GM12878 (cell line): ENCODE results near the gene TMC4. TPM values are rescaled to one million over a fixed set of nuclear protein-coding genes. Genes with fewer than 3 reads are reported as not detected.

Experiments used
- ATAC-seq: fragments of 200-7000 bp; cut with Tn5 transposase; 3 replicates; pipeline ENCODE4 v1.9.1; 2020; ENCODE audit warnings: mild to moderate bottlenecking, moderate library complexity
- BruUV-seq: library from RNA; stranded (reverse); fragments of 400-500 nt; replicated peaks from 2 replicates; lab custom pipeline; 2021; lab: Mats Ljungman, UMichigan
- CTCF ChIA-PET: fragments of 300-600 bp; sonication (Branson Sonifier 250); formaldehyde crosslinking; extraction: SDS; loops from one replicate; lab custom pipeline; 2021; ENCODE audit warnings: inconsistent platforms; lab: Yijun Ruan, JAX
- POLR2A ChIA-PET: fragments of 350-600 bp; formaldehyde crosslinking; extraction: SDS; loops from one replicate; lab custom pipeline; 2021; ENCODE audit warnings: inconsistent platforms; lab: Charles Lee
- RAD21 ChIA-PET: fragments of 300-600 bp; sonication (Branson Sonifier 250); formaldehyde crosslinking; loops from one replicate; lab custom pipeline; 2023; ENCODE audit warnings: antibody characterized with exemption; ENCODE audit not compliant: unreplicated experiment; lab: Charles Lee
- SMC1A ChIA-PET: fragments of 300-600 bp; sonication (Branson Sonifier 250); formaldehyde crosslinking; loops from one replicate; lab custom pipeline; 2023; ENCODE audit not compliant: unreplicated experiment, uncharacterized antibody; lab: Charles Lee
- DNase-seq: peaks from one replicate; pipeline ENCODE4 v3.0.0-alpha.2; 2011; ENCODE audit warnings: low read depth, low spot score
- FAIRE-seq: peaks from 3 replicates; lab custom pipeline; 2011; peaks lifted over from hg19 to GRCh38; lab: Jason Lieb, UNC
- H2AFZ ChIP-seq: 2 replicates; pipeline ENCODE4 v1.6.0; 2011; ENCODE audit warnings: low read depth, low read length, control low read depth; ENCODE audit not compliant: control insufficient read depth
- H3K27ac ChIP-seq: 2 replicates; pipeline ENCODE4 v1.5.1; 2011; ENCODE audit warnings: control low read depth; ENCODE audit not compliant: control insufficient read depth, insufficient read depth
- H3K27me3 ChIP-seq, 2 experiments: replicated peaks in 1 of 2; 2 replicates each; pipeline versions ENCODE4 v1.6.0 to v1.6.1; 2011; ENCODE audit warnings: low read length in 1 of 2; ENCODE audit not compliant: control insufficient read depth in 2 of 2, insufficient read depth in 2 of 2
- H3K36me3 ChIP-seq, 2 experiments: 2 replicates each; pipeline ENCODE4 v1.5.1; 2011; ENCODE audit warnings: low read length in 1 of 2; ENCODE audit not compliant: control insufficient read depth in 2 of 2, insufficient read depth in 2 of 2
- H3K4me1 ChIP-seq: 2 replicates; pipeline ENCODE4 v1.6.1; 2011; ENCODE audit warnings: mild to moderate bottlenecking, low read length, moderate library complexity, mixed read lengths; ENCODE audit not compliant: control insufficient read depth, insufficient read depth
- H3K4me2 ChIP-seq: 2 replicates; pipeline ENCODE4 v1.6.0; 2011; ENCODE audit warnings: control low read depth; ENCODE audit not compliant: control insufficient read depth, insufficient read depth
- H3K4me3 ChIP-seq: fragments of 200-600 bp; sonication (generic); 2 replicates; pipeline ENCODE4 v1.5.1; 2016
- H3K79me2 ChIP-seq: 2 replicates; pipeline ENCODE4 v1.6.0; 2011; ENCODE audit warnings: low read length; ENCODE audit not compliant: control insufficient read depth, insufficient read depth
- H3K9ac ChIP-seq: 2 replicates; pipeline ENCODE4 v1.8.0; 2011; ENCODE audit warnings: low read length, control low read depth, mixed read lengths; ENCODE audit not compliant: control insufficient read depth, insufficient read depth
- H3K9me3 ChIP-seq: replicated peaks from 3 replicates; pipeline ENCODE4 v1.5.1; 2011; ENCODE audit warnings: mild to moderate bottlenecking, low read length; ENCODE audit not compliant: control insufficient read depth, insufficient read depth
- H4K20me1 ChIP-seq: 2 replicates; pipeline ENCODE4 v1.6.0; 2011; ENCODE audit not compliant: control insufficient read depth, insufficient read depth
- BCL11A ChIP-seq: IDR thresholded peaks from 2 replicates; pipeline ENCODE4 v1.6.1; 2011; ENCODE audit warnings: low read depth, low read length
- CEBPZ ChIP-seq: fragments of 150-350 bp; IDR thresholded peaks from 2 replicates; pipeline ENCODE4 v1.6.1; 2016; ENCODE audit warnings: low read depth, low read length
- CHD2 ChIP-seq: IDR thresholded peaks from 2 replicates; pipeline ENCODE4 v1.6.1; 2011; ENCODE audit warnings: low read depth, low read length, improper control_type of control experiment, borderline replicate concordance
- DPF2 ChIP-seq: fragments of 450-650 bp; IDR thresholded peaks from 2 replicates; pipeline ENCODE4 v1.6.1; 2017; ENCODE audit warnings: mild to moderate bottlenecking
- ELK1 ChIP-seq: IDR thresholded peaks from 2 replicates; pipeline ENCODE4 v1.6.1; 2012; ENCODE audit warnings: low read depth, low read length, improper control_type of control experiment
- FOXM1 ChIP-seq: IDR thresholded peaks from 2 replicates; pipeline ENCODE4 v1.6.1; 2012; ENCODE audit warnings: low read depth, mild to moderate bottlenecking, inconsistent platforms, low read length, moderate library complexity
- IKZF2 ChIP-seq, 2 experiments: fragments of 450-650 bp; IDR thresholded peaks; 2 replicates each; pipeline ENCODE4 v1.6.1; 2017; ENCODE audit warnings: mild to moderate bottlenecking in 2 of 2, moderate library complexity in 2 of 2
- JUNB ChIP-seq: IDR thresholded peaks from 2 replicates; pipeline ENCODE4 v1.6.1; 2016; ENCODE audit warnings: antibody characterized with exemption, mild to moderate bottlenecking
- JUND ChIP-seq: IDR thresholded peaks from 2 replicates; pipeline ENCODE4 v1.6.1; 2012; ENCODE audit warnings: low read depth, mild to moderate bottlenecking, low read length, improper control_type of control experiment, moderate library complexity
- MAX ChIP-seq: IDR thresholded peaks from 2 replicates; pipeline ENCODE4 v1.6.1; 2012; ENCODE audit warnings: low read depth, low read length, improper control_type of control experiment
- MEF2B ChIP-seq: fragments of 450-650 bp; IDR thresholded peaks from 2 replicates; pipeline ENCODE4 v1.6.1; 2018; ENCODE audit warnings: mild to moderate bottlenecking, moderate library complexity; ENCODE audit not compliant: partially characterized antibody, poor library complexity, severe bottlenecking
- MYB ChIP-seq: fragments of 150-350 bp; IDR thresholded peaks from 2 replicates; pipeline ENCODE4 v1.6.1; 2014; ENCODE audit warnings: mild to moderate bottlenecking, low read depth, low read length, borderline replicate concordance
- PAX5 ChIP-seq: IDR thresholded peaks from 2 replicates; pipeline ENCODE4 v1.6.1; 2011; ENCODE audit warnings: low read depth, low read length, borderline replicate concordance
- POU2F2 ChIP-seq: IDR thresholded peaks from 3 replicates; pipeline ENCODE4 v1.6.1; 2011; ENCODE audit warnings: low read depth, mild to moderate bottlenecking, low read length, borderline replicate concordance
- RB1 ChIP-seq: fragments of 450-650 bp; formaldehyde crosslinking; IDR thresholded peaks from 2 replicates; pipeline ENCODE4 v1.6.1; 2017; ENCODE audit warnings: mild to moderate bottlenecking, borderline replicate concordance
- TARDBP ChIP-seq: IDR thresholded peaks from 2 replicates; pipeline ENCODE4 v1.6.1; 2016; ENCODE audit warnings: borderline replicate concordance
- WRNIP1 ChIP-seq: IDR thresholded peaks from 2 replicates; pipeline ENCODE4 v1.6.1; 2011; ENCODE audit warnings: low read depth, low read length, improper control_type of control experiment, borderline replicate concordance
- ZNF207 ChIP-seq: fragments of 450-650 bp; IDR thresholded peaks from 2 replicates; pipeline ENCODE4 v1.6.1; 2014; ENCODE audit warnings: antibody characterized with exemption, mild to moderate bottlenecking, borderline replicate concordance
- WGBS: methylation state at CpG from one replicate; pipeline ENCODE4 v1.1.6; 2016; ENCODE audit warnings: low lambda C conversion rate; ENCODE audit not compliant: insufficient replicate concordance, insufficient coverage; ENCODE audit errors: missing lambda C conversion rate; 5-methylcytosine and 5-hydroxymethylcytosine counted together
- in situ Hi-C: fragments of 300-500 bp; cut with MboI; formaldehyde crosslinking; loops from 9 replicates; pipeline ENCODE4 v1.14.3; 2018; ENCODE audit warnings: mixed read lengths
- intact Hi-C: fragments of 100-400 bp; cut with micrococcal nuclease; formaldehyde crosslinking; loops from one replicate; pipeline ENCODE4 v1.14.2; 2022; ENCODE audit not compliant: unreplicated experiment
- polyA plus RNA-seq, 11 experiments: library from polyadenylated mRNA; depleted of rRNA in 4 of 11; unstranded in 6 of 11; stranded (reverse) in 5 of 11; fragments of >200 nt; fragmentation: Nextera tagmentation in 4 of 11; fragmentation: Illumina TruSeq in 1 of 11; extraction: Ambion mirVana in 4 of 11; extraction: Trizol in 1 of 11; gene quantifications; 1 replicate in 1 of 11; 2 replicates in 10 of 11; pipeline versions ENCODE4 v1.2.1 to v1.2.3, GENCODE V29; 2011 to 2016; ENCODE audit warnings: inconsistent platforms in 2 of 11, missing spikeins in 2 of 11, low read depth in 1 of 11
- total RNA-seq, 4 experiments: library from RNA; depleted of rRNA in 3 of 4; stranded (reverse); fragments of >200 nt in 3 of 4; fragmentation: Illumina TruSeq in 1 of 4; extraction: Trizol in 1 of 4; gene quantifications; 2 replicates each; pipeline versions ENCODE4 v1.2.1 to v1.2.3, GENCODE V29; 2013 to 2021

Gene TMC4
- total and polyA plus RNA-seq, 10 of the 15 experiments (the other 5 are each of a cell fraction or from before 2014, with no cell fraction given), result 0.33 to 0.83 (median 0.74) TPM; not detected in 7

- WGBS, result under 1% methylated on average over 68 of the region's 77 CpGs
- no peaks in the 10 kb centered on the region for H4K20me1 ChIP-seq
- H3K4me3 ChIP-seq, result peak within 1 kb of the TSS; percentile 95
- H3K27me3 ChIP-seq, result no peaks in the 10 kb centered on the region
- SMC1A ChIA-PET, result interaction anchor here (0.5 to 4.8 kb wide), 7 partner anchors 8 to 75 kb away, joined by 3 to 26 read pairs (median 4); partner anchors contain the start of gene RPS9
- CTCF ChIA-PET, result interaction anchor here (0.6 to 1.2 kb wide), 2 partner anchors 10 to 21 kb away, joined by 3 read pairs; partner anchors contain the start of gene RPS9
- ATAC-seq (peak; percentile 53), DNase-seq (no peak), FAIRE-seq (no peak)
- H3K9ac ChIP-seq, result peak within 1 kb of the TSS; percentile 90
- TSS peak; percentile 72 for BruUV-seq
- RAD21 ChIA-PET, result interaction anchor here (0.6 to 1.0 kb wide), 4 partner anchors 9 to 1463 kb away, joined by 3 read pairs; partner anchors contain the start of gene CNOT3
- peaks cover 2 to 4% of the 10 kb centered on the region in 2 experiments; a peak in 3 of 4 replicates for H3K36me3 ChIP-seq
- in situ Hi-C loops (no loop called here), intact Hi-C loops (no loop called here)
- peak within 1 kb of the TSS; percentile 99 for H3K27ac ChIP-seq
- H3K79me2 ChIP-seq, result peaks cover 19% of the 10 kb centered on the region
- H3K4me1 ChIP-seq, result peaks cover 14% of the 10 kb centered on the region
- H2AFZ ChIP-seq, result peak within 1 kb of the TSS; percentile 99
- peak within 1 kb of the TSS; percentile 93 for H3K4me2 ChIP-seq
- POLR2A ChIA-PET, result interaction anchor here (0.5 to 6.1 kb wide), 7 partner anchors 11 to 258 kb away, joined by 3 to 100 read pairs (median 6); partner anchors contain the start of genes CNOT3, LENG1, LENG8 and RPS9
- H3K9me3 ChIP-seq, result no peaks in the 10 kb centered on the region
- no peak for TF ChIP-seq CEBPZ
- no peak for TF ChIP-seq ELK1
- TF ChIP-seq PAX5, result peak; percentile 66; the same call in 1 of the 2 replicates
- TF ChIP-seq TARDBP, result no peak
- TF ChIP-seq BCL11A, result no peak
- TF ChIP-seq POU2F2, result no peak
- peak; percentile 87 for TF ChIP-seq DPF2
- TF ChIP-seq MYB, result no peak
- TF ChIP-seq MAX, result peak; percentile 30; the same call in 1 of the 2 replicates
- peak; percentile 49; the same call in 1 of the 2 replicates for TF ChIP-seq RB1
- peak; percentile 54 for TF ChIP-seq MEF2B
- TF ChIP-seq IKZF2 (IDR thresholded peaks at IDR 0.05), result no peak
- no peak for TF ChIP-seq CHD2
- TF ChIP-seq FOXM1, result no peak
- TF ChIP-seq JUNB, result no peak
- no peak for TF ChIP-seq JUND
- peak; percentile 78 for TF ChIP-seq ZNF207
- no peak for TF ChIP-seq WRNIP1
These were observed 18.3 kb upstream of the TMC4 start, which contains the start of gene TSEN34 for GRCh38 chr19:54191011-54191810. TSS of gene TSEN34 (plus strand) at chr19:54191308. CDS start at chr19:54191365, 57 bp downstream.
